ENCODE results near the gene DST.
"Not testable (repeated sequence)": the region's sequence is repeated elsewhere in the genome, so short reads cannot be mapped to it uniquely, and the experiment has no call there.

DST gene

GRCh38 chr6:56663344-56663743 is 20.7 kb upstream of the DST start:
- DNase-seq (ENCODE audit: low read depth) = no peak

DNA sequence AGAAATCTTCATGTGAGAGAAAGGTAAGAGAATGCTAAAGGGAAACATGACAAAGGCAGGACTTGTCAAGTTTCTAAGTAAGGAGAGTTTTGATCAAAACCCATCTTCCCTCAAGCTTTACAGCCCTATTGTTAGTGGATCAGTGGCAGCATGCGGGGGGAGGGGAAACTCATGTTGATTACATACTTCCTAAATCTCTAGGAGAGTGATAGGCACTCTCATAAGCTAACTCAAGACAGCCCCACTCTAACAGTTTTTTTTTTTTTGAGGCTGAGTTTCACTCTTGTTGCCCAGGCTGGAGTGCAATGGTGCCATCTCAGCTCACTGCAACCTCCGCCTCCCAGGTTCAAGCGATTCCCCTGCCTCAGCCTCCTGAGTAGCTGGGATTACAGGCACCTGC is 18.6 kb upstream of the DST start:
- not testable (repeated sequence) for DNase-seq (ENCODE audit: low read depth)

- DNase-seq (ENCODE audit: low read depth) = no peak
Observed at GRCh38 chr6:56660381-56660730, 17.7 kb upstream of the DST start.

DNA sequence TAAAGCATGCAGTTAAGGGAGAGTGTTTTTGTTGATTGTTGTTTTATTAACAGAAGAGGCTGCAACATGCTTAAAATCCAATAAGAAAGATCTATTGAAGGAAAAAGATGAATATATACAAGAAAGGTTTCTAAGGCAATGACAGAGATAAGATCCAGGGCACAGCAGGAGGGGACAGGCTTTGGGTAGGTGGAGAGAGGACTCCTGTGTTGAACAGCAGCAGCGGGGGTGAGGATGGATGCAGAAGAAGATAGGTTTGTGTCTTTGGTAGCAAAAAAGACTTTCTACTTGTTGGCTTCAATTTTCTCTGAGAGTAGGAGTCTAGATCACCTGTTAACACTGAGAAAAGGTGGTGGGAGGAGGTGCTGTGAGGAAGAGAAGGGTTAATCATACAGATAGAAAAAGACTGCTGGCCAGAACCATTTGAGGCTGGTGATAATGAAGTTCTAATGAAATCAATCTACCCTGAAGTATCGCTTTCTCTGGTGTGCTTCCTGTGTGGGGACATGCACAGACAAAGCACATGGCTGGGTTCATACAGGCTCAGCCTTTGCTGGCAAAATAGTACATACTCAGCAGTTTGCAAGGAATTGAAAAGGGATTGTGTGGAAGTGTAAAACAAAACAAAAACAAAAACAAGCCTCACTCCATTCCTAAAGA is 17.2 kb upstream of the DST start:
- DNase-seq (ENCODE audit: low read depth) = no peak

DNA sequence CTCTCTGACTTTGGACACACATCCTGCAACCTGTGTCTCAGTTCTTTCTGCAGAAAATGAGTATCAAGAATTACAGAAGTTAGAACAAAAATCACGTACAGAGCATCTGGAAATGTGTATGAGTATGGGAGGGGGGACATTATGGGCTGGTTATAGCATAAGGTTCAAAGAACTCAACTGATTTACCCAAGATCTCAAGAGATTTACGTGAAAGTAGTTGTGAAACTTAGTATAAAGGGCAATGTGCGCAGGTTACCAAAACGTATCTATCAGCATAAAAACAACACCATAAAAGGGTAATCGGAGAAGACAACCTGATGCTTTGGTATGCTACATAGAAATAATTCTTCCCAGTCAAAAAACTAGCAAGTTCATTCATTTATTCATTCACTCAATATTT is 15.6 kb upstream of the DST start:
- no peak for DNase-seq (ENCODE audit: low read depth)

DNA sequence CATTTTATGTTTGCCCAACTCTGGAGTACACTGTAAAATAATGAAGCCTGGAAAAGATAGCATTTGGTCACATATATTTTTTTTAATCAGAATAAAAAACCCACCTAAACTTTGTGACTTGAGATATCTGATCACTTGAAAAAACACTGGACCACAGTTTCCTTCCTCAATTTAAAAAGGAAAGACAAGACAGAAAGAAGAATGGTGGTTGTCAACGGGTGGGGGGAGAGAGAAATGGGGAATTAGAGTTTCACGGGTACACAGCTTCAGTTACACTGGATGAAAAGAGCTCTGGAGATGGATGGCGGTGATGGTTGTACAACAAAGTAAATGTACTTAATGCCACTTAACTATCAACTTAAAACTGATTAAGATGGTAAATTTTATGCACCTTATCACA is 14.7 kb upstream of the DST start:
- no peak for DNase-seq (ENCODE audit: low read depth)

DNA sequence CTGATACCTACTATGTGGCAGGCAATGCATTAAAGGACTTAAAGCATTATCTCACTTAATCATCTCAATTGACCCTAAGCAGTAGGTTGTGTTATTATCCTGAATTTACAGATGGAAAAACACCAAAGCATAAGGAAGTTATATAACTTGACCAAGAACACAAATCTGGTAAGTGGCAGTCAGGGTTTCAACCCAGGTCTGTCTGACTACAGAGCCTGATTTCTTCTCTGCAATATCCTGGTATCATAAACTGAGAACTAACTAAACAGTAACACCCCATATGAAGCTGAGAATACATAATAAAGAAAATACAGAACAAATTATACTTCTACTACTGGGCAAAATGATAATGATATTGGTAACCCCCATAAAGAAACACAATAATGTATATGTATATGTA is 13.8 kb upstream of the DST start:
- DNase-seq (ENCODE audit: low read depth) = no peak

GRCh38 chr6:56655996-56656395 is 13.3 kb upstream of the DST start:
- DNase-seq (ENCODE audit: low read depth) = no peak

DNA sequence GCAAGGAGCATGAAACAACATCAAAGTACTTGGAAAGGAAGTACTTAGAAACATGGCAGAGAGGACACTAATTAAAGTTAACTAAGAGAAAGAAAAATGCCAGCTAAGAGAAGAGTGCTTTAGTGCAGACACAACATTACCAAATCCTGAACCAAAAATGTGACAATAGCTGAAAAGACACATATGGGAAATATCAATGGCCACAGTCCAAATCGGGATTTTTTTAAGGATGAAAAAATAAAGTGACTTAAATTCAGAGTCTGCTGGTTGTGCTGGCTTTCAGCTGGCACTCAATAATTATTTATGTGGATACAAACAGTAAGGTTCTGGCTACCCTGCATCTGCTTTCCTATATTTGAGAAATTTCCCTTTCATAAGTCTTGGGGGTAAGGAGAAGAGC is 12.6 kb upstream of the DST start:
- no peak for DNase-seq (ENCODE audit: low read depth)

- no peak for DNase-seq (ENCODE audit: low read depth)
Observed at GRCh38 chr6:56652994-56653393, 10.3 kb upstream of the DST start.

GRCh38 chr6:56652231-56652630 is 9.5 kb upstream of the DST start:
- no peak for DNase-seq (ENCODE audit: low read depth)

GRCh38 chr6:56650191-56650590 is 7.5 kb upstream of the DST start:
- no peak for DNase-seq (ENCODE audit: low read depth)

DNA sequence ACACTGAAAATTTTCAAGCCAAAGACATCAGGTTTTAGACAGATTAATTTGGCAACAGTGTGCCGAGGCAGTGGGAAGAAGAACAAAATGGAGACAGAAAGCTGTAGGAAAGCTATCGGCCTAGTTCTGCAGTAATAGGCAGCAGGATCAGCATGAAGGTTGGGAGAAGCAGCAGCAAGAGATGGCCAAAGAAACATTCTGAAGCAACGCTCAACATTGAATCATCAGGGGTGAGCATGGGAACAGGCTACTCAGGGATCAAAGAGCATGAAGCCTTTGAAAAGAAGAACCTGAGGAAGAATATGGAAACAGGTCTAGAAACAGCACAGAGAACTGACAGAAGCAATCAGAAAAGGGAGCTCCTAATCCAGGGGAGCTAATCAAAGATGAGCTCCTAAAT is 7.1 kb upstream of the DST start:
- no peak for DNase-seq (ENCODE audit: low read depth)

DNA sequence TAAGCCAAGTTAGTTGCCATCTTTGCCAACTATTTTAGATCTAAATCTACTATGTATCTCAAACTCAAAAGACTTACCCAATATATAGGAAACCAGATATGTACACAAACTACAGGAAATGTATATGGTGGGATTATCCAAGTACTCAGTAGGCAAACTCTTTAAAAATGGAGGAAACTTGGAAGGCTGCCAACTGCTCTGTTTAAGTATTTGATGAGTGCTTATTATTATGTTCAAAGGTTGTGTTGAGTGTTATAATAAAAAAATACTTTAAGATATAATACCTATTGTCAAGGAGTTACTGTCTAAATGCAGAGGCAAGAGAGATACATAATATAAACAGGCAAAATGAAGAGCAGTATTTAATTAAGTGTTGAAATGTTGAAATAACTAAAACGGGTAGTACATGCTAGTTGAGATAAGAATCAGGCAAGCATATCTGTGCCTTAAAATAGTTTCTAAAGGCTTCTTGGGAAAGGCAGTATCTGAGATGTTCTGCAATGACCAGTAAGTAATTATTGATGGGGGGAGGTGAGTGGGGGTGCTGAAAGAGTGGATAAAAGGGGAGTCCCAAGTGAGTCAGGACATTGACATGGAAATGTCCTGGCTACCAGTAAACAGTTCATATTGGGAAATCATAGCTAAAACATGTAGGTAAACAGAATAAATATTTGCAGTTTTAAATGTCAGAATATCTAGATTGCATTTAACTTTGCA is 6.5 kb upstream of the DST start:
- DNase-seq (ENCODE audit: low read depth) = no peak

DNA sequence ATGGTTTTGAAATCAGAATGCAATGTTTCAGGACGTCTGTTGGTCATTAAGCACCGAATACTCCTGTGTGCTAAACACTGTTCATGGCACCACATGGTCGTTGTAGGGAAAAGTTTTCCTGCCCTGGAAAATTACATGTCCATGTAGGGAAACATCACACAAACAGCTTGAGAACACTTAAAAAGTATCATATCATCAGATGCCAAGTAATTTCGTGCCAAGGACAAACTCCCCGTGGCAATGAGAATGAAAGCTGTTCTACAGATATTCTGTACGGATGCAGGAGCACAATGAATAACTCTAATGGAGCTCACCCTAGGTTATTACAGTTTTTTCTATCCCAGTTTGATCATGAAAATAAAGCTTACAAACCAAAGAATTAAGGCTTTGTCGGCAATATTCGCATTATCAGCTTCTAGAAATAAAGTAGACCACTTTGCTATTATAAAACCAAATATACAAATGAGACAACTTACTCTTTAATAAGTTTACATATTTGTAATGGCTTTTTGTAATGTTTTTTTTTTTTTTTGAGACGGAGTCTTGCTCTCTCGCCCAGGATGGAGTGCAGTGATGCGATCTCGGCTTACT is 4.6 kb upstream of the DST start:
- no peak for DNase-seq (ENCODE audit: low read depth)

DNA sequence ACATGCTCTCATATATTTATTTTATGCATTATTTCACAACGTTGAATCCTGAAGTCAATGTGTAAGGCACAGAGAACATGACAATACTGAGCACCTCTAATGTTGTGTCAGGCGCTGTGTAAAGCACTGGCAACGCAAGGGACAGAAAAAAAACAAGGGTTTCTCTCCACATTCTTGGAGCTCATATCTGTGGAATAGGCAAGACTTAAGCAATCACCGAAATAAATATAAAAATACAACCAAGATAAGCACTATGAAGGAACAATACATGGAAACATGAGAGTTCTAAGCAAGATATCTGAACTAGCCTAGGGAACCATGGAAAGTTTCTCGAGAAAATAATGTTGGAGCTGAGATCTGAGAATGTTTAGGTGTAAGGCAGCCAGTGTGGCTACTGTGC is 1.7 kb upstream of the DST start:
- no peak for DNase-seq (ENCODE audit: low read depth)

DNA sequence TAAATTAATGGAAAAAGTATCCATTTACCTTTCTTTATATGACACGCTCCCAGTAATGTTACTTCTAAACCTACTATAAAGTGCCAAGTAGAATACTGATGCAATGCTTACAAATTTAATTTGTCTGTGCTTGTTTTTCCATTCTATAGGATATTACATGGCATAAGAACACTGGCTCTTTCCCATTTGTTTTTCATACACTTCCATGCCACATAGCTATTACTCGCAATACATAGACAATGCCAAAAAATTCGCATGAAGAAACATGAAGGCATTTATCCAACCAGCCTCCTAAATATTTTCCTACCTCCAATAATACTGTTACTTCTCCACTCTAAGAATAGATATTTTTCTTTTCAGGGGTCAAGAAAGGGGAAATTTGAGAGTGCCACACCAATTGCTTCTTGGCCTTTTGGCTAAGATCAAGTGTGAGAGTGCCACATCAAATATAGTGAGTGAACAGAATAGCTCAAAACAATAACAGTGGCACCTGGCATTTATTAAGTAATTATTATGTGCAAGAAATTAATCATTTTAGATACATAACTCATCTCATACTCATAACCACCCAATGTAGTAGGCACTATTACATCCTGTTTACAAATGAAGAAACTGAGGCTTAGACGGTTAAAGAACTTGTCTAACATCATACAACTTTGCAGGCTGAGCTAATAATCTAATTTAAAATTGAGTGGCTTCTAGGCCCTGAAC is 845 bp upstream of the DST start:
- DNase-seq (ENCODE audit: low read depth) = no peak

GRCh38 chr6:56640374-56640773 is 2.3 kb downstream of the DST start:
- no peak for DNase-seq (ENCODE audit: low read depth)

GRCh38 chr6:56638760-56639159 is 3.9 kb downstream of the DST start:
- DNase-seq (ENCODE audit: low read depth) = no peak

DNA sequence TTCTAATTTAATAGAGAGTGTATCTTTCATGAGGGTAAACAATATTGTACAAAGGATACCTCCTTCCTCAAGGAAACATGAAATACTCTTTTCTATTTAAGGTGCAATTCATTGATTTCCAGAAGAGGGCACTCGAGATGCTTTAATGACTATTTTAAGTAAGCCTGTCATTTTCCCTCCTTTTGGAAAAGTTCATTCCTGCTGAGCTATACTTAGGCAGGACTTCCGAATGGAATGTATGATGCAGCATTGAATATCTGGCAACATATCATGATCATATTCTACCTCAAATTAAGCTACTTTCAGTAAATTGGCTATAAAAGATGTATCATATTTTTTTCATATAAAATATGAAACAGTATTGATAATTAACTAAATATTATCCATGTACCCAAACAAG is 5.0 kb downstream of the DST start:
- DNase-seq (ENCODE audit: low read depth) = no peak

DNA sequence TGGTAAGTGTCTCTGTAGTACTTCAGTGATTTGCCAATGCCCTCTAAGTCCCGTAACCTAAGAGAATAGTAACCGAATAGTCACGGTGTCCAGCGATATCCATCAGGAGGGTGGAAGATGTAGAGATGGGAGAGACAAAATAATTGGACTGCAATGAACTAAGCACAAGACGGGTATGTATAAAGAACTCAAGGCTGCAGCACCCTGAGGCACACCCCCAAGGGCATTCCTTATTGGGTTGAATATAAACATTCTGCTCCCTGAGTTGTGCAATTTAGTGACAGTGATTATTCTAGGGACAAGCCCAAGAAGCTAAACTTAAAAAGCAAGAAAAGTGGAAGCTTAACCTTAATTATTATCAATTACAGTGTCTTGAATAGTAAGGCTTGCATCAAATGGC is 14.6 kb downstream of the DST start:
- no peak for DNase-seq (ENCODE audit: low read depth)

DNA sequence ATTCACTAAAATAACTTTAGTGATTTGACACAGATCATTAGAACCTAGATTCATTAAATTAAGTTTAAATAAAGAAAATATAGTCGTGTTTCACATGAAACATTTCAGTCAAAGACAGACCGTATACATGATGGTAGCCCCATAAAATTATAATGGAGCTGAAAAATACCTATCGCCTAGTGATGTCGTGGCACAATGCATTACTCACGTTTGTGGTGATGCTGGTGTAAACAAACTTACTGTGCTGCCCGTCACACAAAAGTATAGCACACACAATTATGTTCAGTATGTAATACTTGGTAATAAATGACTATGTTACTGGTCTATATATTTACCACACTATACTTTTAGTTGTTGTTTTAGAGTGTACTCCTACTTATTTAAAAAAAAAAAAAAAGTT is 17.3 kb downstream of the DST start:
- DNase-seq (ENCODE audit: low read depth) = no peak

DNA sequence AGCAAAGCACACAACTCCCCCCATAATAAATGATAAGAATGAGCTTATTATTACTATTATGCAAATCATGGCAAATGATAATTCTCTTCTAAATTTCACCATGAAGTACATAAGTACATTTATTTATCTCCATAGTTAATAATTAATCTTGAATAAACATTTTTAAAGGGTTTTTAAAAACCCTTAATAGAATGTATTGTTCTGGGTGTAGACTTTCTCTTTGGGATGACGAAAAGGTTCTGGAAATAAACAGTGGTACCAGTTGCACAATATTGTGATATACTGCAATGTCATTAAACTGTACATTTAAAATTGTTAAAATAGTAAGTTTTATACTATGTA is 18.0 kb downstream of the DST start:
- no peak for DNase-seq (ENCODE audit: low read depth)

Measured in activated T-cell treated with anti-CD3 and anti-CD28 coated beads for 1 hour (primary cell).